ENCODE data around the gene KDM2B.
"Not testable (repeated sequence)": the region's sequence is repeated elsewhere in the genome, so short reads cannot be mapped to it uniquely, and the experiment has no call there.

Gene KDM2B

DNA sequence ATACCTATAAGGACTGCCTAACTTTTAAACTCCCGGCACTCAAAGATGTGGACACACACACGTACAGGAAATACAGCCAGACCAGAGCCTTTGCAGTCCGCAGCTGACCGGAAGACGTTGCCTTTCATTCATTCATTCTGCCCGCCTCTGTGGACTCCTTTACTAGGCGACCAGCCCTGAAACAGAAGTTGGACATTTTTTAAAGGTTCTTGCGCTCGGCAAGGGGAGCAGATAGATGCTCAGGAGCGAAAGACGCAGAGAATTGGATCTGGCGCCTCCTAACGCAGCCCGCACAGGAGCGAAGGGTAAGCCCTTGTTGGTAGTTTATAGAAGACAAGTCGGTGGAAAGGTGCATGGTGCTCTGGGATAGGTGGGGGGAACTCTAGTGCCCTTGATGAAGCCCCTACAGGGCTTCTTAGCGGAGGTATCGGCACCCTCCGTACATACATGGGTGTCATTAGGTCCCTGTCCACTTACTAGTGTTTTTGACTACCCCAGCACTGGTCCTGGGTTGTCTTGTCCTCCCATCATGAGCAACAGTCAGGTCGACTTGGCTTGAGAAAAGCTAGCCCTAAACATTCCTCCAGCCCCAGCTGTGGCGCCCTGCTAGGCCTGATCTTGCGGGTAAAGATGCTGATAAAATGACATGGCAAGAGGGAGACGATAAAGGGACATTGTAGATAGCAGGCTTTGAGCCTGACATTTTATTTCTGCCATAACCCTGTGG is at the start of gene KDM2B:
Gene KDM2B (minus strand): TSS at position 65 of the 727 bp plus-strand sequence. CDS start 112 bp downstream, outside the sequence.
- peak; percentile 20 for DNase-seq

DNA sequence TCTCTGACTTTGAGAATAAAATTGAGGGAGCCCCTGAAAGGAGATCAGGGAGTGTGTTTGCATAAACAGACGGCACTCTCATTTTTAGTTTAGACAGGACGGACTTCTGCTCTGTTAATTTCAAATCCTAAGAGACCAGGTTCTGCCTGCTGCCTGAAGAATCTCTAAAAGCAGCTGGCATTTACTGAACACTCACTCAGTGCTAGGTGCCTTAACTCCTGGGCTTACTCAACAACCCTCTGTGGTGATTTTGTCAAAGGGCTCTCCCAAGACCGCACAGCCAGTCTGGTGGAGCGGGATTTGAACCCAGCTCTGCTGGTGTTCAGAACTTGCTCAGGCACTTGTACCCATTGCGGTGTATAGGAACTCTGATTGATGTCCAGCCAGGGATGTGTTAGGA is 47.7 kb upstream of the KDM2B start:
- DNase-seq, result no peak

DNA sequence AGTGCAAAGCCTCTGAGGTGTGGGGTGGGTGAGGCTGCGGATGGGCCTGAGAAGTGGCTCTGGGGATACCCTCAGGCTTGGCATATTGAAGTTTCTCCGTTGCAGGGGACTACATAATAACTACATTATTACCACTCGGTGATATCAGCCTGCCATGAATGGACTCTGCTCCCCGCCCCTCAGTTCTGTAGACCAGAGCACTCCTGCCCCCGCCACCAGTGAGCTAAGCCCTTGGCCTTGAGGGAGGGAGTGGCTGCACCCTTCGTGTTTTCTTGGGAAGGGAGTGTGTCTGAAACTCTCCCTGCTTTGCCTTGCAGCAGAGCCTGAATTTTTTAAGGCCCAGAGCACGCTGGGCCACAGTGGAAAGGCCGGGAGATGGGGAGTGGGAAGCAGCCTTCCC is 47.2 kb upstream of the KDM2B start:
- DNase-seq, result peak; percentile 20

DNA sequence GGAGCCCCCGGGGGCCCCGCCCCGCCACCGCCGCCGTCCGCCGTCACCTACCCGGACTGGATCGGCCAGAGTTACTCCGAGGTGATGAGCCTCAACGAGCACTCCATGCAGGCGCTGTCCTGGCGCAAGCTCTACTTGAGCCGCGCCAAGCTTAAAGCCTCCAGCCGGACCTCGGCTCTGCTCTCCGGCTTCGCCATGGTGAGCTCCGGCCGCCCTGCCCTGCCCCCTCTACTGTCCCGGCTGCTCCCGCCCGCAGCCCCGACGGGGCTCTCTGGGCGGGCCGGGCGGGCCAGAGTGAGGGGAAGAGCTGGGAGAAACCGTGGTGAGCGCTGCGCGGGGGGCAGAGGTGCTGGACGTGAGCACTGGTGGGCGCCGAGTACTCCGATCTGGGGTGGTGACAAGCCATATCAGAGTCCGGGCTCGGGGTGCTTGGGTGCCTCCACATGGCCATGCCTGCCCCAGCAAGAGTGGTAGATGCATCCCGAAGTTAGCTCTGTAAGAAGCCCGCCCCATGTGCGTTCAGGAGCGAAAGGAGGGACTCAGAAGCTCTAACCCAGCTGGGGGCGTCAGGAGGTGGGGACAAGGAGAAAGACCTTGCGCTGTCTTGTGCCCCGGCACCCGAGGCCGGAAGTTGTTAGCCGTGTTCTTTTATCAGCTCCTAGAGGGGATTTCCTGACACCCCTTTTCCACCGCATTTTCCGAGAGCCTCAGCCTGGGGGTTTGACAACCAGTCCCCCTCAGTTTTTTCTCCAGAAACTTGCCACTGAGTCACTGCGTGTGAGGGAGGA is 46.2 kb upstream of the KDM2B start:
- DNase-seq, result peak; percentile 88

DNA sequence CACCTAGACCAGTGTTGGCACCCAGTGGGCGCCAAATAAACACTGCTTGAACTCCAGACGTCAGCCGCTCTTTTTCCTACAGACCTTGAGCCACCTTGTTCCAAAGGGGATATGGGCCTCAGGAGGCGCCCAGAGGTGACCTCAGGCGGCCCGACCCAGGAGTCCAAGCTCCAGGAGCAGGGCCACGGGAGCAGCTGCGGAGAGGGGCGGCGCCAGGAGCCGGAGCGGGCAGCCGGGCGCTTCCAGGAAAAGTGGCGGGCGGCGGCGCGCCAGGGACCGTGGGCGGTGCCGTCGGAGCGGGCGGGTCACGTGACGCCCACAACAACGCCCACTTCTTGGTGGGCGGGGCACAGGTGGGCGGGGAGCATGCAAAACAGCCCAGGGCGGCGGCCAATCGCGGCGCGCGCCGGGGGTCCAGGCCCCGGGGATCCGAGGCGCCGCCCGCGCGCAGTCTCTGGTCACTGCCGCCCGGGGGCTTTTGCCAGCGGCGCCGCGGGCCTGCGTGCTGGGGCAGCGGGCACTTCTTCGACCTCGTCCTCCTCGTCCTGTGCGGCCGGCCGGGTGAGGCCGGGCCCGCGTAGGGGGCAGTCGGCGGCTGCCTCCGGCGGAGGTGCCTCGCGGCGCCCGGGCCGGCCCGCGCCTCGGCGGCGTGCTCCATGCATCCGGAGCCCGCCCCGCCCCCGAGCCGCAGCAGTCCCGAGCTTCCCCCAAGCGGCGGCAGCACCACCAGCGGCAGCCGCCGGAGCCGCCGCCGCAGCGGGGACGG is 45.4 kb upstream of the KDM2B start, which contains the start of gene ORAI1:
Gene ORAI1 (plus strand): TSS at position 444 of the 766 bp plus-strand sequence.
- peak; percentile 95 for DNase-seq

DNA sequence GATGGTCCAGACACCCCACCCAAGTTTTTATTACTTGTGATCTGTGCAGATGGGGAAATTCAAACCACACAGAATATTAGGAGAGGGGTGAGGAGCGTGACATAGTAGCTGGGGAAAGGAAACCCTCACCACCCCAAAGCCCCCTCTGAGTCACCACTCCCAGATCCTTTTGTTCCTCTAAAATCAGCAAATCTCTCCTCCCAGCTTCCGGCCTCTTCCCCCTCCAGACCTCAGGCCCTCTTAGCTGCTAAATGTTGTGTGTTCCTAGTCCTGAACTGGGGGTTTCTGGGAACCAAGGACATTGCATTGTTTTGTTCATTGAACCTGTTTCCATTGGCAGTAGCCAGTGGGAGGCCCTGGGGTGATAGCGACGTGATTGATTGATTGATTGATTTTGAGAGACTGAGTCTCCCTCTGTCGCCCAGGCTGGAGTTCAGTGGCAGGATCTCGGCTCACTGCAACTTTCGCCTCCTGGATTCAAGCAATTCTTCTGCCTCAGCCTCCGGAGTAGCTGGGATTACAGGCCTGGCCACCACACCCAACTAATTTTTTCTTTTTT is 39.6 kb upstream of the KDM2B start:
- no peak for DNase-seq

GRCh38 chr12:121618659-121619233 is 37.9 kb upstream of the KDM2B start:
- no peak for DNase-seq

DNA sequence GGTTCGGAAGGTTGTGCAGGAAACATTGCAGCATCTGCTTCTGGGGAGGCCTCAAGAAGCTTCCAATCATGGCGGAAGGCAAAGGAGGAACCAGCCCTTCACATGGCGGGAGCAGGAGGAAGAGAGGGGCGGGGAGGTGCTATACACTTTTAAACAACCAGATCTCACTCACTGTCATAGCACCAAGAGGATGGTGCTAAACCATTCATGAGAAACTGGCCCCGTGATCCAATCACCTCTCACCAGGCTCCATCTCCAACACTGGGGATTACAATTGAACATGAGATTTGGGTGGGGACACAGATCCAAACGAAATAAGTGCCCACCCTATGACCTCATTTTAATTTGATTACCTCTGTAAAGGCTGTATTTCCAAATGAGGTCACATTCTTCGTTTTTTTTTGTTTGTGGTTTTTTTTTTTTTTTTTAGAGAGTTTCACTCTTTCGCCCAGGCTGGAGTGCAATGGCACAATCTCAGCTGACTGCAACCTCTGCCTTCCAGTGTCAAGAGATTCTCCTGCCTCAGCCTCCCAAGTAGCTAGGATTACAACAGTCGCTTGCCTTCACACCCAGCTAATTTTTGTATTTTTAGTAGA is 34.1 kb upstream of the KDM2B start:
- no peak for DNase-seq

DNA sequence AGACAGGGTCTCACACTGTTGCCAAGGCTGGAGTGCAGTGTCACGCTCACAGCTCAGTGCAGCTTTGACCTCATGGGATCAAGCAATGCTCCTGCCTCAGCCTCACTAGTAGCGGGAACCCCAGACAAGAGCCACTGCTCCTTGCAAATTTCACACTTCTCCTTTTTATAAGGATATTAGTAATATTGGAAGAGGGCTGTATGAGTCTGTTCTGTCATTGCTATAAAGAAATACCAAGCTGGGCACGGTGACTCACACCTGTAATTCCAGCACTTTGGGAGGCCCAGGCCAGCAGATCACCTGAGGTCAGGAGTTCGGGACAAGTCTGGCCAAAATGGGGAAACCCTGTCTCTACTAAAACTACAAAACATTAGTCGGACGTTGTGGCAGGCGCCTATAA is 32.6 kb upstream of the KDM2B start:
- no peak for DNase-seq

DNA sequence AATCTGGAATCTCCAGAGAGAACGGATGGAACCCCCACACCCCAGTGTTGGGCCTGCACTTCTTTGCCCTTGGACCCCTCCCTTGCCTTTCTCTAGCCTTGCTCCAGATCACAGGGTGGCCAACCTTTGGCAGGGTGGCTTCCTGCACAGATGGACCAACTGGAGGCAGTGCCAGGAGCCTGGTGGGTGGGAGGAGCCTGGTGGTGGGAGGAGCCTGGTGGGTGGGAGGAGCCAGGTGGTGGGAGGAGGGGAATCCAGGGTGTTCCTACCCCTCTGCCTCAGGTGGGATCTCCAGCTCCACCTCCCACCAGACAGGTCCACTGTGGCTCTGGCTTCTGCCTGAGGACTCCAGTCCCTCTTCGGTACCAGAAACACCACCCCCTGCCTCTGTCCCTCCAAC is 30.5 kb upstream of the KDM2B start:
- peak; percentile 23 for DNase-seq

DNA sequence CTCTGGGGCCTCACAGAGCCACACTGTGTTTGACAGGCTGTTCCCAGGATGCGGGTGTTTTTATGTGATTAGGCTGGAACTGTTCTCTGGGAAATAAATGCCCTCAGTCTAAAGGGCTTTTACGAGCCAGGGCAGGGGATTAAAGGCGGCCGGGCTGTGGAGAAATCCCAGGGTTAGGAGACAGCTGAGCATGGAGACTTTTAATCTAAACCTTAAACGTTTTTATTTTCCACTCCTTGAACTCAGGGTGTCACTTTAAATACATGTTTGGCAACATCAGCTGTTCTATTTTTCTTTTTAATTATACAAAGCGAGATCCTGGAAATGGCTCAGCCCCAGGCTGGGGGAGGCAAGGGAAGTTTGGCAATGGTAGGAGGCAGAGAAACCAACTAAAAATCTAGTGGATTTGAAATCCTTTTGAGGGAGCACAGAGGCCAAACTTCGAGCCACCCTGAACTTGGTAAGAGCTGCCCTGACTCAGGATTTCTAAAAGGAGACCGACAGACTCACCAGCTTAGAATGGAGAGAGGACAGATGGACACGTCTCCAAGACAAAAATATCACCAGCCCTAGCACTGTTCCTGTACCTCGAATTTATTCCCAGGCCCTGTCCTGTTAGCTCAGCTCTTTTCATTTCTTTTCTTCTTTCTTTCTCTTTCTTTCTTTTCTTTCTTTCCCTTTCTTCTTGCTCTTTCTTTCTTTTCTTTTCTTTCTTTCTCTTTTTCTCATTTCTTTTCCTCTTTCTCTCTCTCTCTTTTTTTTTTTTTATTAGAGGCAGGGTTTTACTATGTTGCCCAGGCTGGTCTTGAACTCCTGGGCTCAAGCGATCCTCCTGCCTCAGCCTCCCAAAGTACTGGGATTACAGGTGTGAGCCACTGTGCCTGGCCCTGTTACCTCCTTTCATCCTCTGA is 29.7 kb upstream of the KDM2B start:
- no peak for DNase-seq

- DNase-seq, result no peak
Measured at GRCh38 chr12:121608301-121608700, 27.5 kb upstream of the KDM2B start.

- no peak for DNase-seq
Measured at GRCh38 chr12:121603581-121603980, 22.8 kb upstream of the KDM2B start.

DNA sequence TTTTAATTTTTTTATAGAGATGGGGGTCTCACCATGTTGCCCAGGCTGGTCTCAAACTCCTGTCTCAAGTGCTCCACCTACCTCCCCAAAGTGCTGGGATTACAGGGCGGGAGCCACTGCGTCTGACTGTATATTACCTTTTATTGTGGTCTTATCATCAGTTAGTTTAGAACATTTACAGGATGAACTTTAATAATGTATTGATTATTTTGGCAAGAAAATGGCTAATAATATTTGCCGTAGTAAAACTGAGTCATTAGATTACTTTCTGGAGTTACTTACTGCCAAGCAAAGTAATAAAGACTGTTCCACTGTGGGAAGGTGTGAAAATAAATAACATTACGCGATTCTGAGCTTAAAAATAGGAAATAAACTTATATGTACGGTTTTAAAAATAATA is 21.9 kb upstream of the KDM2B start:
- DNase-seq, result no peak

DNA sequence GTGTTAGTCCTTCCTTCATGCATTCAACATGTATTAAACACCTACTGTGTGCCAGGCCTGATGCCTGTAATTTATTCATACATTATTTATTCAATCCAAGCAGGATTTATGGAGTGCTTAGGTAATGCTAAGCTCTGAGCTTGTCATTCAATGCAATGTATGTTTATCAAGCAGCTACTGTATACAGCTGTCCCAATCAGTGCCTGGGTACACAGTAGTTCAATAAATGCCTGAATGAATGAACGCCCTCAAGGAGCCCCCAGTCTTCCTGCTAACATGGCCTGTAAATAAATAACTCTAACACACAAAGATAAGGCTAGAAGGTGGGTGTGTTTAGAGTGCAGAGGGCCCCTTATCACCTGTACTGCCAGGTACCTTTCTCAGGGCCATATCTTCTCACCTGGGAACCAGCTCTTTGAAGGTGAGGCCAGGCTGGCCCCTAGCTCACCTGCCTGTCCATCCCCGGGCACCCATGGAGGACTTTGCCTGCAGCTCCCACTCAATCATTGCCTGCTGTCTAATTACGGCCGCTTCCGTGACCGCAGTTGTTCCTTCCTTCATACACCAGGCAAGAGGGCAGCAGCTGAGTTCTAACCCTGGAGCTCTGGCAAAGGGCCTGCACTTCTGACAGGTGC is 20.0 kb upstream of the KDM2B start:
- no peak for DNase-seq

DNA sequence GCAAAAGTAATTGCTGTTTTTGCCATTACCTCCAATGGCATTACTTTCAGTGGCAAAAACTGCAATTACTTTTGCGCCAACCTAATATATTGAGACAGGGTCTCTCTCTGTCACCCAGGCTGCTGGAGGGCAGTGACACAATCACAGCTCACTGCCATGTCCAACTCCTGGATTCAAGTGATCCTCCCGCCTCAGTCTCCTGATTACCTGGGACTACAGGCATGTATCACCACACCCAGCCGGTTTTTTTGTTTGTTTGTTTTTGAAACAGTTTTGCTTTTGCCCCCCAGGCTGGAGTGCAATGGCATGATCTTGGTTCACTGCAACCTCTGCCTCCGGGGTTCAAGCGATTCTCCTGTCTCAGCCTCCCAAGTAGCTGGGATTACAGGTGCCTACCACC is 15.7 kb upstream of the KDM2B start:
- no peak for DNase-seq

DNA sequence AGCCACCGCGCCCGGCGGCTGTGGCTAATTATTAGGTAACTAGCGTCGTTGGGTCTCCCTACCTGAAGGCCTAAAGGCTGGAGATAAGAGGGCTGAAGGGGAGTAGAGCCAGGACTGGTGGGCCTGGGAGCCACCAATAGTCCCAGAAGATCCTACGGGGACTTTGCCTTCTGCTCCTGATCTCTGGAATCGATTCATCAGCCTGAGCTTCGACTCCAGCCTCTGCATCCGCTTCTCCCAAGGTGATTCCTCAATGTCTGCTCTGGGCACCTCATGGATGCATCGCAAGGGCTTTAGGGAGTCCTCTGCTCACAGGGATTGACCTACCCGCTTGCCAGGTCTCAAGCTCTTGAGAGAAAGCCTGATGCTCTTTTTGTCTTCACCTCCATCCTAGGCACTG is 14.7 kb upstream of the KDM2B start:
- DNase-seq, result no peak

DNA sequence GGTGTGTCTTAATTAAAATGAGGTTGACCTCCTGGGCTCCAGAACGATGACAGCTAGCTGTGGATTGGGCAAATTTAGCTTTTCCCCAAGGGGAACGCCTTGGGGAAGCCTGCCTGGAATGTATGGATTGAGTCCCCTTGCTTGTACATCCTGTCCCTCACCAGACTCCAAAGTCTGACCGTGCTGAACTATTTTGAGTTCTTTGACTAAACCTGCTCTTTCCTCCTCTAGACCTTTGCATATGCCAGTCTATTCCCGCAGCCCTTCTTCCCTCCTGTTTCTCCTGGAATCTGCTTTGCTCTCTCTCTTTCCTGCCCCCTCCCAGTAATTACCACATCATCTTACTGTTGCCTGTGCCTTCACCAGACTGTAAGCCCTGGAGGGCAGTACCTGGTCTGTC is 11.5 kb upstream of the KDM2B start:
- no peak for DNase-seq

DNA sequence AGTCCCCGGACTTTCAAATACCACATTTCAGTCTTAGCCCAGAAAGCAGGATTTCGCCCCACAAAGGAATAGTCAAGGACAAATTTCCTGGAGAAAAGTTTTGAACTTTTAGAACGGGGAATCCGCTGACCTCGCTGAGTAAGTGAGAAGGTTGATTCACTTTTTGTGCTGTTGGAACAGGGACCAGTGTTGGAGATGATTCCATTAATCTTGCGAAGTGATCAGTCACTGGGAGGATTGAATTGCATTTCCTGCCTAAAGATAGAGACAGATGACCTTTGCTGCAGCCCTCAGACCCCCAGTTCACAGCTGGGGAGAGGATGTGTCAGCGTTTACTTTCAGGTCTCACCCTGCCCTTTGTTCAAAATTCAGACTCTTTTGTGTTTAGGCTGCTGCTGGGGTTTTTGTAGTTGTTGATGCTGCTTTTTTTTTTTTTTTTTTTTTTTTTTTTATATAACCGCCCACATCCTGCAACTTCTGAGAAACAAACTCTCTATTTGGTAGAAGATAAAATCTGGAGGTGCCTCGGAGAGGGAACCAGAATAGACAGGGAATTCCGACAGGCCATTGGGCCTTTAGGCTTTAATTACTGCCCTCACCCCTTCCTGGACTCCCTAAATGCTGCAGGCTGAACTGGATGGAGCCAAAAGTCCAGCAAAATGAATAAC is 9.8 kb upstream of the KDM2B start:
- DNase-seq, result peak; percentile 59

- DNase-seq, result not testable (repeated sequence)
Measured at GRCh38 chr12:121584885-121585284, 4.1 kb upstream of the KDM2B start.

All from activated naive CD4-positive, alpha-beta T cell treated with anti-CD3 and anti-CD28 coated beads, Interleukin-2, amount 50 U/mL, for 16 hours (primary cell).